ENCODE measurements around the gene ADARB2.

ADARB2 gene

DNA sequence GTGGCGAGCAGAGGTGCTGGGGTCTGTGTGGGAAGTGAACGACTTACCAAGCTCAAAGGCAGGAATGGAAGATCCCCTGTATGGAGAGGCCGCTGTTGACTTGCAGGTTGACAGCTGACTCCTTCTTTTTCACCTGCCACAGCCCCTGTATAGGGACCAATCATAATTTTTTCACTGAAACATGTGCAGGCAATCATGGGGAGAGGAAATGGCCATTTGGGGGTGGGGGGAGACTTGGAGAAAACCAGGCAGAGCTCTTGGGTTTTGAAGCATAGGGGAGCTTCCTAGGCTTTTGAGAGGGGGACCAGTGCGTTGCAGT lies 579.8 kb downstream of the ADARB2 start:
- Histone ChIP-seq H3K4me1 (ENCODE audit: control insufficient read depth in 1 of 2, insufficient read depth in 1 of 2, low read depth in 1 of 2, low read length in 1 of 2) (no peaks in the 10 kb centered on the region), H3K4me3 (ENCODE audit: low read depth in 1 of 2, low read length in 1 of 2) (no peak overlapping the region), H3K27me3 (no peaks in the 10 kb centered on the region), H3K9me3 (no peaks in the 10 kb centered on the region), H3K36me3 (no peaks in the 10 kb centered on the region), H3K27ac (no peak overlapping the region)
- TF ChIP-seq, protein P1, sequence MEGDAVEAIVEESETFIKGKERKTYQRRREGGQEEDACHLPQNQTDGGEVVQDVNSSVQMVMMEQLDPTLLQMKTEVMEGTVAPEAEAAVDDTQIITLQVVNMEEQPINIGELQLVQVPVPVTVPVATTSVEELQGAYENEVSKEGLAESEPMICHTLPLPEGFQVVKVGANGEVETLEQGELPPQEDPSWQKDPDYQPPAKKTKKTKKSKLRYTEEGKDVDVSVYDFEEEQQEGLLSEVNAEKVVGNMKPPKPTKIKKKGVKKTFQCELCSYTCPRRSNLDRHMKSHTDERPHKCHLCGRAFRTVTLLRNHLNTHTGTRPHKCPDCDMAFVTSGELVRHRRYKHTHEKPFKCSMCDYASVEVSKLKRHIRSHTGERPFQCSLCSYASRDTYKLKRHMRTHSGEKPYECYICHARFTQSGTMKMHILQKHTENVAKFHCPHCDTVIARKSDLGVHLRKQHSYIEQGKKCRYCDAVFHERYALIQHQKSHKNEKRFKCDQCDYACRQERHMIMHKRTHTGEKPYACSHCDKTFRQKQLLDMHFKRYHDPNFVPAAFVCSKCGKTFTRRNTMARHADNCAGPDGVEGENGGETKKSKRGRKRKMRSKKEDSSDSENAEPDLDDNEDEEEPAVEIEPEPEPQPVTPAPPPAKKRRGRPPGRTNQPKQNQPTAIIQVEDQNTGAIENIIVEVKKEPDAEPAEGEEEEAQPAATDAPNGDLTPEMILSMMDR (IDR thresholded peaks at IDR 0.05) = no peak

DNA sequence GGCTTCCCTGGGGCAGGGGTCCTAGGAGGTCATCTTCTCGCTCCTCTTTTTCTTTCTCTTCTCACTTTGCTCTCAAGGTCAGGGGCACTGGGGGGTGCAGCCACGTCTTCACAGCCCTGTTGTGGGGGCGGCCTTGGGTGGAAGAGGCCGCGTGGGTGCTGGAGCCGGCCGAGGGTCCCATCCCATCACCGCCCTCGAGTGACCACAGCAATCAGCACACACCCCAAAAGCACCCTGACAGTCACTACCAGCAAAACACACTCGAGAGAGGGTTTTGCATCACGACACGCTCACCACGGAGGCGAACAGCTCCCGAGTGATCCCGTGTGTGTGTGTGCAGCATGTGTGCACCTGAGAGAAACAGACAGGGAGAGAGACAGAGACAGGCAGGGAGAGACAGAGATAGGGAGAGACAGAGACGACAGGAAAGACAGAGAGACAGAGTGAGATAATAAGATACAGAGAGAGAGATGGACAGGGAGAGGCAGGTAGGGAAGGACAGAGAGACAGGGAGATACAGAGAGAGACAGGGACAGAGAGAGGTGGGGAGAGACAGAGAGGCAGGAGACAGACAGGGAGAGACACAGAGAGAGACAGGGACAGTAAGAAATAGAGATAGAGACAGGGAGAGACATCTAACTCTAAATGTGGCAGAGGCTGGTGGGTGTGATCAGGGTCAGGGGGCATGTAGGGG lies 580.3 kb downstream of the ADARB2 start:
- Histone ChIP-seq H3K9me3 (no peaks in the 10 kb centered on the region), H3K27me3 (no peaks in the 10 kb centered on the region), H3K36me3 (no peaks in the 10 kb centered on the region), H3K4me1 (ENCODE audit: control insufficient read depth in 1 of 2, insufficient read depth in 1 of 2, low read depth in 1 of 2, low read length in 1 of 2) (no peaks in the 10 kb centered on the region), H3K27ac (no peak overlapping the region), H3K4me3 (ENCODE audit: low read depth in 1 of 2, low read length in 1 of 2) (no peak overlapping the region)
- TF ChIP-seq, protein P1 (IDR thresholded peaks at IDR 0.05) = no peak

DNA sequence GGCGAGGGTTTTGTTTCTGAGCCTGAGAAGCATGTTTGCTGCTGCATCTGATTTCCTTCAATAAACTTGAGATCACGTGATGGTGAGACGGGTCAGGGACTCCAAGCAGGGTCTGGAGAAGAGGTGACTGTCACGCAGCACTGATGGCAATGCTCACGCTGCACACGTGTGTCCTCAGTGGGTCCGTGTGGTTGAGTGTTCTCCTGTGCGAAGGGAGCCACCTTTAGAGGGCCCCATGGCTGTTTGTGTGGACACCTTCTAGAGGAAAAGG lies 580.8 kb downstream of the ADARB2 start:
- TF ChIP-seq, protein P1 (IDR thresholded peaks at IDR 0.05) = no peak

DNA sequence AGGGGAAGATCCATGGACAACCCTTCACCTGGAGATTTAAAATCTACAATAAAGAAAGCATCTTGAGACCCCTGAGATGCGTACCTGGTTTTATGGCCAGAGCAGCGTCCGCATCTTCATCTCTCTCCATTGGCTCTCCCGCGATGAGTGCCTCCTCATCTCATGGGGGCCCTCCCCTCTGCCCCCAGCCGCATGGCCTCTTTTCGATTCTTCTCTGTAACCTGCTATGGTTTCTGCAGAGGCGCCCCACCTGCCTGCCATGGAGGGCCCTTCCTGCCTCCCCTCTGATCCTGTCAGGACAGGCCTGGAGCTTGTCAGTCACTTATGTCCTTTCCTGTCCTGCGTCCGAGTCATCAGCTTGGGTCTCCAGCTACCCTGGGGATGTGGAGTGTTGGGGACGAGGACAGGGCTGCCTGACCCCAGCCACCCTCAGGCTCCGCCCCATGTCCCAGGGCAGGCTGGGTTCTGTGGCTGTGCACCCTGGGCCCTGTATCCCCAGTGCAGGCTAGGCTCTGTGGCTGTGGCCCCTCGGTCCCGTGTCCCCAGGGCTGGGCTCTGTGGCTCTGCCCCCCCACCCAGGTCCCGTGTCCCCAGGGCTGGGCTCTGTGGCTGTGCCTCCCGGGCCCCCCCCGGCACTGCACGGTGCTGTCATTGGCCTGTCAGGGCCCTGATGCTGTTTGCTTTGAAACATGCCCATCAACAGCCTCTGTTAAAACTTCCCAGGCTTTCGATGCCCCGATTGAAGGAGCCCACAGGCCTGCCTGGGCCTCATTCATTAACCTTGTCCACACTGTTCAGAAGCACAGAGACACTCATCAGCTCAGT lies 581.3 kb downstream of the ADARB2 start:
- H3K36me3 ChIP-seq = no peaks in the 10 kb centered on the region
- H3K4me1 ChIP-seq (ENCODE audit: control insufficient read depth in 1 of 2, insufficient read depth in 1 of 2, low read depth in 1 of 2, low read length in 1 of 2) = no peaks in the 10 kb centered on the region
- TF ChIP-seq, protein P1 (IDR thresholded peaks at IDR 0.05) = no peak
- H3K27me3 ChIP-seq = no peaks in the 10 kb centered on the region
- H3K9me3 ChIP-seq = no peaks in the 10 kb centered on the region
- no peak overlapping the region for H3K4me3 ChIP-seq (ENCODE audit: low read depth in 1 of 2, low read length in 1 of 2)
- no peak overlapping the region for H3K27ac ChIP-seq

More for the DNA sequence above, 580.8 kb downstream of the ADARB2 start:
- Histone ChIP-seq H3K4me1 (ENCODE audit: control insufficient read depth in 1 of 2, insufficient read depth in 1 of 2, low read depth in 1 of 2, low read length in 1 of 2) (no peaks in the 10 kb centered on the region), H3K27me3 (no peaks in the 10 kb centered on the region), H3K27ac (no peak overlapping the region), H3K4me3 (ENCODE audit: low read depth in 1 of 2, low read length in 1 of 2) (no peak overlapping the region), H3K9me3 (no peaks in the 10 kb centered on the region), H3K36me3 (no peaks in the 10 kb centered on the region)

DNA sequence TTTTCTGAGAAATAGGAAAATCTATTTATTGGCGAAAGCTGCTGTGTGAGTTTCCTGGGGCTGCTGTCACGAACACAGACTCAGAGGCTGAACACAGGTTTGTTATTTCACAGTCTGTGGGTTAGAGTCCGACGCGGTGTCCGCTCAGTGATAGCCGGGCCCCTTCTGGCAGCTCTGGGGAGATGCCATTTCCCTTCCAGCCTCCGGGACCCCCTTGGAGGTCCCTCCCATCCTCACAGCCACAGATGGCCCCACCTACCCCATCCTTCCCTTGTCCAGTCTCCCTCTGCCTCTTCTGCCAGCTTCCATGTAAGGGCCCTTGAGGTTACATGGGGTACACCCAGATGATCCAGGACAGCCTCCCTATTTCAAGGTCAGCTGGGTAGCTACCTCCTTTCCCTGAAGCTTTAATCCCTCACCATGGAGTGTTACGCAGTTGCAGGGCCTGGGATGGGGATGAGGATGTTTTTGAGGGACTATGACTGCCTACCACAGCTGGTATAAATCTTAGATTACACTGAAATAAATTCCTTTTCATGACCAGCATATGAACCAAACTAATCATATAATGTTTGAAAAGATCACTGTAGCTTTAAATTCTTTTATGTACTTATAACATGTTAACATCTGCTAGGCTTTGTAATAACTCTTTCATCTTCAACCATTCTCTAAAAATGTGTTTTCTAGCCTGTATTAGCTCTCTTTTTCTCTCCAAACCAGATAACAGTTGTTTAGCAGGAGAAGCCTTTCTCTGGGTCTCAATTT lies 582.6 kb downstream of the ADARB2 start:
- peaks cover 5% of the 10 kb centered on the region for H3K27me3 ChIP-seq
- H3K27ac ChIP-seq = no peak overlapping the region
- TF ChIP-seq, protein P1 (IDR thresholded peaks at IDR 0.05) = no peak
- H3K36me3 ChIP-seq = no peaks in the 10 kb centered on the region
- H3K4me3 ChIP-seq (ENCODE audit: low read depth in 1 of 2, low read length in 1 of 2) = no peak overlapping the region
- H3K4me1 ChIP-seq (ENCODE audit: control insufficient read depth in 1 of 2, insufficient read depth in 1 of 2, low read depth in 1 of 2, low read length in 1 of 2) = no peaks in the 10 kb centered on the region
- H3K9me3 ChIP-seq = no peaks in the 10 kb centered on the region
